H9 (cell line): ENCODE results near the gene PARD6G. TPM values are rescaled to one million over a fixed set of nuclear protein-coding genes. Genes with fewer than 3 reads are reported as not detected.
A peak's percentile ranks its signal among the peaks of the same experiment; 100 is the strongest.

Experiments used
- DNase-seq: peaks from one replicate; pipeline ENCODE4 v3.0.0-alpha.2; 2017
- H2AFZ ChIP-seq: one replicate; pipeline ENCODE4 v1.6.1; 2013; ENCODE audit warnings: mild to moderate bottlenecking, low read length, control low read depth, moderate library complexity
- H2AK5ac ChIP-seq: 2 replicates; pipeline ENCODE4 v1.6.1; 2013; ENCODE audit warnings: low read length, control low read depth, mixed read lengths; ENCODE audit not compliant: insufficient read length
- H2BK120ac ChIP-seq: one replicate; pipeline ENCODE4 v1.6.1; 2013; ENCODE audit warnings: low read depth, mild to moderate bottlenecking, low read length, control low read depth, inconsistent platforms; ENCODE audit not compliant: poor library complexity, severe bottlenecking
- H2BK12ac ChIP-seq: 2 replicates; pipeline ENCODE4 v1.6.1; 2013; ENCODE audit warnings: low read length, control low read depth, mixed read lengths, low read depth; ENCODE audit not compliant: insufficient read length
- H2BK15ac ChIP-seq: 2 replicates; pipeline ENCODE4 v1.6.1; 2013; ENCODE audit warnings: low read depth, low read length, control low read depth
- H2BK20ac ChIP-seq: one replicate; pipeline ENCODE4 v1.6.1; 2013; ENCODE audit warnings: low read depth, mild to moderate bottlenecking, low read length, control low read depth, inconsistent platforms; ENCODE audit not compliant: poor library complexity, severe bottlenecking
- H2BK5ac ChIP-seq: 2 replicates; pipeline ENCODE4 v1.6.1; 2013; ENCODE audit warnings: low read length, control low read depth, mixed read lengths; ENCODE audit not compliant: insufficient read length
- H3K14ac ChIP-seq: 2 replicates; pipeline ENCODE4 v1.6.1; 2013; ENCODE audit warnings: low read length, control low read depth; ENCODE audit not compliant: insufficient read depth
- H3K18ac ChIP-seq: 2 replicates; pipeline ENCODE4 v1.6.1; 2013; ENCODE audit warnings: low read depth, mild to moderate bottlenecking, mixed read lengths, low read length, control low read depth; ENCODE audit not compliant: insufficient read length
- H3K23ac ChIP-seq: 2 replicates; pipeline ENCODE4 v1.6.1; 2013; ENCODE audit warnings: low read length, control low read depth, mixed read lengths, low read depth; ENCODE audit not compliant: insufficient read length
- H3K23me2 ChIP-seq: 2 replicates; pipeline ENCODE4 v1.6.1; 2013; ENCODE audit warnings: low read depth, mild to moderate bottlenecking, mixed read lengths, low read length, control low read depth; ENCODE audit not compliant: insufficient read length, poor library complexity, severe bottlenecking
- H3K27ac ChIP-seq: 2 replicates; pipeline ENCODE4 v1.5.1; 2013; ENCODE audit warnings: low read length, control low read depth, mixed read lengths, low read depth; ENCODE audit not compliant: insufficient read length
- H3K27me3 ChIP-seq: 2 replicates; pipeline ENCODE4 v1.6.1; 2013; ENCODE audit warnings: low read length, control low read depth, inconsistent platforms; ENCODE audit not compliant: insufficient read depth
- H3K4ac ChIP-seq: 2 replicates; pipeline ENCODE4 v1.6.1; 2013; ENCODE audit warnings: low read depth, mild to moderate bottlenecking, control low read depth, inconsistent platforms, low read length, moderate library complexity
- H3K4me1 ChIP-seq: 2 replicates; pipeline ENCODE4 v1.6.1; 2013; ENCODE audit warnings: low read length, control low read depth, inconsistent platforms; ENCODE audit not compliant: insufficient read depth
- H3K4me2 ChIP-seq: 2 replicates; pipeline ENCODE4 v1.6.1; 2013; ENCODE audit warnings: low read length, control low read depth, mixed read lengths; ENCODE audit not compliant: insufficient read length, insufficient read depth
- H3K56ac ChIP-seq: 2 replicates; pipeline ENCODE4 v1.6.1; 2013; ENCODE audit warnings: low read depth, mild to moderate bottlenecking, mixed read lengths, low read length, control low read depth; ENCODE audit not compliant: insufficient read length
- H3K79me1 ChIP-seq: 2 replicates; pipeline ENCODE4 v1.6.1; 2013; ENCODE audit warnings: low read depth, mild to moderate bottlenecking, moderate library complexity, low read length, control low read depth, inconsistent platforms; ENCODE audit not compliant: insufficient read depth, poor library complexity, severe bottlenecking
- H3K79me2 ChIP-seq: 2 replicates; pipeline ENCODE4 v1.6.1; 2013; ENCODE audit warnings: low read length, control low read depth, inconsistent platforms; ENCODE audit not compliant: insufficient read depth
- H3K9ac ChIP-seq: 2 replicates; pipeline ENCODE4 v1.6.1; 2013; ENCODE audit warnings: low read length, control low read depth, mixed read lengths; ENCODE audit not compliant: insufficient read length; ENCODE audit errors: extremely low read depth
- H3K9me3 ChIP-seq: one replicate; pipeline ENCODE4 v1.6.1; 2013; ENCODE audit warnings: low read depth, low read length, inconsistent platforms; ENCODE audit not compliant: control insufficient read depth
- H3T11ph ChIP-seq: one replicate; pipeline ENCODE4 v1.6.1; 2013; ENCODE audit warnings: mild to moderate bottlenecking, low read length, control low read depth, inconsistent platforms
- H4K20me1 ChIP-seq: one replicate; pipeline ENCODE4 v1.6.1; 2013; ENCODE audit not compliant: control insufficient read depth, insufficient read length, insufficient read depth
- H4K5ac ChIP-seq: 2 replicates; pipeline ENCODE4 v1.6.1; 2013; ENCODE audit warnings: low read depth, mild to moderate bottlenecking, mixed read lengths, low read length, control low read depth; ENCODE audit not compliant: insufficient read length
- H4K8ac ChIP-seq: replicated peaks from 2 replicates; pipeline ENCODE4 v1.6.1; 2013; ENCODE audit warnings: low read length, control low read depth, mixed read lengths, low read depth; ENCODE audit not compliant: insufficient read length
- H4K91ac ChIP-seq: 2 replicates; pipeline ENCODE4 v1.6.1; 2013; ENCODE audit warnings: low read depth, mild to moderate bottlenecking, moderate library complexity, mixed read lengths, low read length, control low read depth; ENCODE audit not compliant: insufficient read length
- H3K27ac Mint-ChIP-seq, 3 experiments: 2 replicates in 2 of 3; 3 replicates in 1 of 3; pipeline ENCODE4 v1.8.0; 2020 to 2021; ENCODE audit warnings: mixed read lengths in 3 of 3, mild to moderate bottlenecking in 1 of 3, moderate library complexity in 1 of 3
- H3K27me3 Mint-ChIP-seq: 2 replicates; pipeline ENCODE4 v1.8.0; 2021; ENCODE audit warnings: low read depth, mild to moderate bottlenecking, moderate library complexity, mixed read lengths
- H3K36me3 Mint-ChIP-seq, 3 experiments: 2 replicates in 2 of 3; 3 replicates in 1 of 3; pipeline ENCODE4 v1.8.0; 2020 to 2021; ENCODE audit warnings: low read depth in 3 of 3, mixed read lengths in 3 of 3; ENCODE audit not compliant: insufficient read depth in 1 of 3
- H3K4me1 Mint-ChIP-seq, 2 experiments: 2 replicates each; pipeline ENCODE4 v1.8.0; 2020; ENCODE audit warnings: mixed read lengths in 2 of 2
- H3K4me3 Mint-ChIP-seq, 2 experiments: 2 replicates in 1 of 2; 3 replicates in 1 of 2; pipeline ENCODE4 v1.8.0; 2020 to 2021; ENCODE audit warnings: mild to moderate bottlenecking in 2 of 2, mixed read lengths in 2 of 2, moderate library complexity in 1 of 2
- H3K9me3 Mint-ChIP-seq, 2 experiments: 2 replicates in 1 of 2; 3 replicates in 1 of 2; pipeline ENCODE4 v1.8.0; 2020; ENCODE audit warnings: mild to moderate bottlenecking in 2 of 2, mixed read lengths in 2 of 2, moderate library complexity in 1 of 2
- WGBS: extraction: QIAGEN DNeasy Blood & Tissue Kit; methylation state at CpG from one replicate; pipeline ENCODE4 v1.1.7; 2013; ENCODE audit warnings: missing lambda C conversion rate, low lambda C conversion rate, mixed read lengths; ENCODE audit not compliant: insufficient read length; ENCODE audit errors: extremely low coverage; 5-methylcytosine and 5-hydroxymethylcytosine counted together
- total RNA-seq: library from RNA; stranded (reverse); gene quantifications from 2 replicates; pipeline ENCODE4 v1.2.1, GENCODE V29; 2021
- TF ChIP-seq, protein P1 (sequence below): fragments of 200-600 bp; sonication (generic); conservative IDR thresholded peaks from 3 replicates; pipeline ENCODE4 v1.8.0; 2021; ENCODE audit warnings: antibody characterized with exemption, mild to moderate bottlenecking

The PARD6G gene
- total RNA-seq, 1 experiment from 2014 or later = 11.2 TPM

DNA sequence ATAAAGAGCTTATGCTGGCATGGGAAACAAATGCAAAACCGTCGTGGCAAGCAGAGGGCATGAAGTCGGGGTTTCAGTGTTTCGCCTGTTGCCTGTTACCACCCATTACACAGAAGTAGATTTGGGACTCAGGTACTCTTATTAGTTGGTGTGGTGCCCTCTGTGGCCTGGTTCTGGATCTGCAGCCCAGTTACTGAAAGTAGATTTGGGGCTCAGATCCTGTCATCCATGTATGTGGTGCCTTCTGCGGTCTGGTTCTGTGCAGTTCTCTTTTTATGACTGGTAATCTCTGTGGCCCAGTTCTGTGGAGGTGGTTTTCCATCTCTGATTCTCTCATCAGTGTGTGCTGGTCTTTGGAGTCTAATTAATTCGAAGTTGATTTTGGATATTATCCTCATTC is 93.0 kb downstream of the PARD6G start:
- Histone ChIP-seq H2BK12ac (no peak overlapping the region), H3K79me2 (no peaks in the 10 kb centered on the region), H4K20me1 (no peaks in the 10 kb centered on the region), H2BK20ac (no peak overlapping the region), H2BK5ac (no peak overlapping the region), H4K91ac (no peak overlapping the region), H2BK120ac (no peak overlapping the region), H3K27ac (no peak overlapping the region), H3K4me1 (no peaks in the 10 kb centered on the region), H3K4ac (no peak overlapping the region), H4K5ac (no peak overlapping the region), H2AK5ac (no peak overlapping the region), H3K56ac (no peak overlapping the region), H3K4me2 (no peak overlapping the region), H3K27me3 (no peaks in the 10 kb centered on the region), H3K14ac (no peak overlapping the region), H3T11ph (no peak overlapping the region), H3K23me2 (no peaks in the 10 kb centered on the region), H3K23ac (no peak overlapping the region), H4K8ac (no peak overlapping the region), H3K18ac (no peak overlapping the region), H3K79me1 (no peaks in the 10 kb centered on the region), H3K9me3 (no peaks in the 10 kb centered on the region), H2BK15ac (no peak overlapping the region), H3K9ac (no peak overlapping the region), H2AFZ (no peak overlapping the region)
- H3K9me3 Mint-ChIP-seq = no peaks in the 10 kb centered on the region
- H3K27ac Mint-ChIP-seq = no peak overlapping the region
- WGBS = no CpG with 5 or more reads among the region's 6 CpGs
- no peaks in the 10 kb centered on the region for H3K27me3 Mint-ChIP-seq
- peak; percentile 50 for DNase-seq
- peaks cover 3 to 23% (median 23%) of the 10 kb centered on the region in 3 experiments for H3K36me3 Mint-ChIP-seq
- no peaks in the 10 kb centered on the region for H3K4me1 Mint-ChIP-seq
- TF ChIP-seq, protein P1, sequence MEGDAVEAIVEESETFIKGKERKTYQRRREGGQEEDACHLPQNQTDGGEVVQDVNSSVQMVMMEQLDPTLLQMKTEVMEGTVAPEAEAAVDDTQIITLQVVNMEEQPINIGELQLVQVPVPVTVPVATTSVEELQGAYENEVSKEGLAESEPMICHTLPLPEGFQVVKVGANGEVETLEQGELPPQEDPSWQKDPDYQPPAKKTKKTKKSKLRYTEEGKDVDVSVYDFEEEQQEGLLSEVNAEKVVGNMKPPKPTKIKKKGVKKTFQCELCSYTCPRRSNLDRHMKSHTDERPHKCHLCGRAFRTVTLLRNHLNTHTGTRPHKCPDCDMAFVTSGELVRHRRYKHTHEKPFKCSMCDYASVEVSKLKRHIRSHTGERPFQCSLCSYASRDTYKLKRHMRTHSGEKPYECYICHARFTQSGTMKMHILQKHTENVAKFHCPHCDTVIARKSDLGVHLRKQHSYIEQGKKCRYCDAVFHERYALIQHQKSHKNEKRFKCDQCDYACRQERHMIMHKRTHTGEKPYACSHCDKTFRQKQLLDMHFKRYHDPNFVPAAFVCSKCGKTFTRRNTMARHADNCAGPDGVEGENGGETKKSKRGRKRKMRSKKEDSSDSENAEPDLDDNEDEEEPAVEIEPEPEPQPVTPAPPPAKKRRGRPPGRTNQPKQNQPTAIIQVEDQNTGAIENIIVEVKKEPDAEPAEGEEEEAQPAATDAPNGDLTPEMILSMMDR = peak; percentile 70
- H3K4me3 Mint-ChIP-seq = no peak overlapping the region
